Transverse colon (tissue), 4 donors: Measurements from ENCODE around the gene MRPL1.

ENCODE experiments used
- EP300 ChIP-seq: sonication (generic); formaldehyde crosslinking; IDR thresholded peaks from one replicate; pipeline ENCODE4 v1.6.1; 2017; ENCODE audit warnings: antibody characterized with exemption, low read depth
- POLR2A ChIP-seq: fragments of 450-650 bp; IDR thresholded peaks from one replicate; pipeline ENCODE4 v1.6.1; 2016; ENCODE audit warnings: antibody characterized with exemption, mild to moderate bottlenecking, moderate library complexity
- POLR2AphosphoS5 ChIP-seq, 3 donors: sonication (generic); formaldehyde crosslinking; IDR thresholded peaks; one replicate each; pipeline ENCODE4 v1.6.1; 2016; ENCODE audit warnings: antibody characterized with exemption in 3 of 3
- TF ChIP-seq, protein P1 (sequence below), 5 experiments: fragments of 200-600 bp in 3 of 5; fragments of 450-650 bp in 2 of 5; sonication (generic) in 3 of 5; IDR thresholded peaks; 1 replicate in 2 of 5; 2 replicates in 3 of 5; pipeline ENCODE4 v1.5.1; 2016 to 2017; ENCODE audit warnings: antibody characterized with exemption in 5 of 5, inconsistent platforms in 3 of 5, mild to moderate bottlenecking in 2 of 5, moderate library complexity in 1 of 5

DNA sequence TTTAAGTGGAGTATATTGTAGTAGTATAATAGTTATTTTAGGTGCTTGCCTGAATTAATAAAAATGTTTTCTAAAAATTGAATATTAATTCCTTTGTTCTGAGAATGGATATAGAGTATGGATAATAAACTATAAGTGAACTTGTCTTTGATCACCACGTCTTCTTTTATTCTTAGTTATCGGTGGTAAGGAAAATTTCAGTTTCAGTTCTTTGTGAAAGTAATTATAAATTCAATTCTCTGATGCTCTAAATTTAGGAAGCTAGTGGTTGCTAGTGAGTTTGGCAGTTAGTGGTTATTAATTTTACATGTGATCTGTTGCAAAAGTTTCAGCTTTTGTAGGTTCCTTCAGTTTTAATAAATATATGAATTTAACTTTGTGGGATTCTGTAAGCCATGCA, 30.8 kb downstream of the MRPL1 start:
- TF ChIP-seq, protein P1, sequence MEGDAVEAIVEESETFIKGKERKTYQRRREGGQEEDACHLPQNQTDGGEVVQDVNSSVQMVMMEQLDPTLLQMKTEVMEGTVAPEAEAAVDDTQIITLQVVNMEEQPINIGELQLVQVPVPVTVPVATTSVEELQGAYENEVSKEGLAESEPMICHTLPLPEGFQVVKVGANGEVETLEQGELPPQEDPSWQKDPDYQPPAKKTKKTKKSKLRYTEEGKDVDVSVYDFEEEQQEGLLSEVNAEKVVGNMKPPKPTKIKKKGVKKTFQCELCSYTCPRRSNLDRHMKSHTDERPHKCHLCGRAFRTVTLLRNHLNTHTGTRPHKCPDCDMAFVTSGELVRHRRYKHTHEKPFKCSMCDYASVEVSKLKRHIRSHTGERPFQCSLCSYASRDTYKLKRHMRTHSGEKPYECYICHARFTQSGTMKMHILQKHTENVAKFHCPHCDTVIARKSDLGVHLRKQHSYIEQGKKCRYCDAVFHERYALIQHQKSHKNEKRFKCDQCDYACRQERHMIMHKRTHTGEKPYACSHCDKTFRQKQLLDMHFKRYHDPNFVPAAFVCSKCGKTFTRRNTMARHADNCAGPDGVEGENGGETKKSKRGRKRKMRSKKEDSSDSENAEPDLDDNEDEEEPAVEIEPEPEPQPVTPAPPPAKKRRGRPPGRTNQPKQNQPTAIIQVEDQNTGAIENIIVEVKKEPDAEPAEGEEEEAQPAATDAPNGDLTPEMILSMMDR (IDR thresholded peaks at IDR 0.05), result no peak
- TF ChIP-seq POLR2A (no peak), POLR2AphosphoS5 (IDR thresholded peaks at IDR 0.05) (no peak), EP300 (no peak)
